HEK293T (cell line): ENCODE data around the gene KARS1.

Experiments used
- CTCF ChIA-PET: fragments of 350-600 bp; formaldehyde crosslinking; extraction: SDS; loops from one replicate; lab custom pipeline; 2021; ENCODE audit warnings: antibody characterized with exemption, inconsistent platforms; lab: Yijun Ruan, JAX
- POLR2A ChIA-PET: fragments of 350-600 bp; formaldehyde crosslinking; extraction: SDS; loops from one replicate; lab custom pipeline; 2020; ENCODE audit warnings: antibody characterized with exemption, inconsistent platforms; lab: Yijun Ruan, JAX
- DNase-seq: peaks from one replicate; pipeline ENCODE4 v3.0.0; 2012; ENCODE audit warnings: mixed read lengths; ENCODE audit errors: extremely low spot score
- ARNT ChIP-seq: fragments of 450-650 bp; IDR thresholded peaks from 2 replicates; pipeline ENCODE4 v1.6.1; 2017; ENCODE audit warnings: mild to moderate bottlenecking
- BHLHE40 ChIP-seq: fragments of 450-650 bp; IDR thresholded peaks from 2 replicates; pipeline ENCODE4 v1.6.1; 2016; ENCODE audit warnings: mild to moderate bottlenecking, moderate library complexity, borderline replicate concordance
- CTBP1 ChIP-seq: fragments of 450-650 bp; IDR thresholded peaks from 2 replicates; pipeline ENCODE4 v1.6.1; 2016; ENCODE audit warnings: borderline replicate concordance
- ELF4 ChIP-seq: fragments of 450-650 bp; IDR thresholded peaks from 2 replicates; pipeline ENCODE4 v1.6.1; 2017; ENCODE audit warnings: antibody characterized with exemption
- FOXA1 ChIP-seq: fragments of 450-650 bp; IDR thresholded peaks from 2 replicates; pipeline ENCODE4 v1.6.1; 2016; ENCODE audit warnings: mild to moderate bottlenecking
- FOXK2 ChIP-seq: fragments of 450-650 bp; IDR thresholded peaks from 2 replicates; pipeline ENCODE4 v1.6.1; 2016; ENCODE audit warnings: mild to moderate bottlenecking
- FOXM1 ChIP-seq: fragments of 450-650 bp; IDR thresholded peaks from 2 replicates; pipeline ENCODE4 v1.6.1; 2017; ENCODE audit warnings: mild to moderate bottlenecking, borderline replicate concordance
- HDGF ChIP-seq: fragments of 450-650 bp; IDR thresholded peaks from 2 replicates; pipeline ENCODE4 v1.6.1; 2017; ENCODE audit warnings: antibody characterized with exemption, borderline replicate concordance
- L3MBTL2 ChIP-seq: fragments of 450-650 bp; conservative IDR thresholded peaks from 2 replicates; pipeline ENCODE4 v1.6.1; 2016; ENCODE audit warnings: mild to moderate bottlenecking
- LEF1 ChIP-seq: fragments of 450-650 bp; IDR thresholded peaks from 2 replicates; pipeline ENCODE4 v1.6.1; 2017; ENCODE audit warnings: mild to moderate bottlenecking, borderline replicate concordance
- NFRKB ChIP-seq: fragments of 450-650 bp; IDR thresholded peaks from 2 replicates; pipeline ENCODE4 v1.6.1; 2016; ENCODE audit warnings: mild to moderate bottlenecking, moderate library complexity
- PKNOX1 ChIP-seq: fragments of 450-650 bp; IDR thresholded peaks from 2 replicates; pipeline ENCODE4 v1.6.1; 2016
- SP1 ChIP-seq: fragments of 450-650 bp; IDR thresholded peaks from 2 replicates; pipeline ENCODE4 v1.6.1; 2017
- SUZ12 ChIP-seq: fragments of 450-650 bp; IDR thresholded peaks from 2 replicates; pipeline ENCODE4 v1.6.1; 2016; ENCODE audit warnings: mild to moderate bottlenecking
- TARDBP ChIP-seq: fragments of 450-650 bp; IDR thresholded peaks from 2 replicates; pipeline ENCODE4 v1.6.1; 2016
- ZNF384 ChIP-seq: fragments of 450-650 bp; IDR thresholded peaks from 2 replicates; pipeline ENCODE4 v1.6.1; 2016

The KARS1 gene

GRCh38 chr16:75622761-75623605 is 24.5 kb downstream of the KARS1 start, which contains the start of gene ADAT1:
Gene ADAT1 (minus strand): TSS chr16:75623281. CDS start chr16:75620799, 2,482 bp downstream.
- ChIA-PET CTCF (interaction anchor here (1.2 kb wide), 2 partner anchors 25 to 141 kb away, joined by 3 read pairs; no protein-coding TSS in a partner anchor), POLR2A (interaction anchor here (0.7 to 1.7 kb wide), 16 partner anchors 9 to 159 kb away, joined by 3 to 32 read pairs (median 3); partner anchors contain the start of genes KARS1, TERF2IP and TMEM231)
- TF ChIP-seq ELF4 (no peak), L3MBTL2 (peak; percentile 95), ZNF384 (peak; percentile 93)
- DNase-seq, result peak; percentile 96

- ChIA-PET CTCF (interaction anchor here (0.6 to 1.4 kb wide), 6 partner anchors 26 to 1841 kb away, joined by 3 to 4 read pairs (median 3); no protein-coding TSS in a partner anchor), POLR2A (no interaction called here)
- peak; percentile 30 for DNase-seq
- TF ChIP-seq ZNF384 (no peak), CTBP1 (no peak), ELF4 (no peak), SP1 (no peak), HDGF (no peak), SUZ12 (no peak), NFRKB (no peak), BHLHE40 (no peak), FOXK2 (no peak)
Observed at GRCh38 chr16:75621170-75621477, 26.3 kb downstream of the KARS1 start.

- TF ChIP-seq TARDBP (no peak), FOXM1 (no peak), L3MBTL2 (no peak), ZNF384 (no peak), HDGF (no peak), BHLHE40 (no peak), CTBP1 (no peak), FOXK2 (no peak), NFRKB (no peak), SP1 (no peak), SUZ12 (no peak), LEF1 (no peak), PKNOX1 (no peak), ELF4 (no peak), ARNT (no peak), FOXA1 (no peak)
- POLR2A ChIA-PET, result no interaction called here
- CTCF ChIA-PET, result interaction anchor here (1.0 to 1.4 kb wide), 2 partner anchors 143 to 156 kb away, joined by 3 to 5 read pairs; partner anchors contain the start of gene TMEM170A
- DNase-seq, result no peak
Observed at GRCh38 chr16:75620326-75621169, 26.9 kb downstream of the KARS1 start.

- ChIA-PET CTCF (no interaction called here), POLR2A (no interaction called here)
- no peak for TF ChIP-seq ARNT
- TF ChIP-seq SUZ12, result no peak
- TF ChIP-seq PKNOX1, result no peak
- no peak for TF ChIP-seq SP1
- no peak for TF ChIP-seq FOXM1
- no peak for TF ChIP-seq FOXA1
- TF ChIP-seq LEF1, result no peak
- no peak for TF ChIP-seq ZNF384
- no peak for DNase-seq
Observed at GRCh38 chr16:75618780-75619179, 28.7 kb downstream of the KARS1 start.

- ChIA-PET CTCF (no interaction called here), POLR2A (no interaction called here)
- TF ChIP-seq FOXK2, result no peak
- TF ChIP-seq ARNT, result no peak
- no peak for TF ChIP-seq HDGF
- no peak for TF ChIP-seq CTBP1
- TF ChIP-seq BHLHE40, result no peak
- no peak for TF ChIP-seq ZNF384
- TF ChIP-seq SP1, result no peak
- no peak for TF ChIP-seq NFRKB
- no peak for TF ChIP-seq LEF1
- no peak for TF ChIP-seq SUZ12
- no peak for TF ChIP-seq L3MBTL2
- TF ChIP-seq PKNOX1, result no peak
- TF ChIP-seq FOXA1, result no peak
- DNase-seq, result no peak
Observed at GRCh38 chr16:75617121-75617520, 30.3 kb downstream of the KARS1 start.

GRCh38 chr16:75616521-75617010 is 30.9 kb downstream of the KARS1 start:
- DNase-seq, result no peak
- POLR2A ChIA-PET, result no interaction called here
- TF ChIP-seq FOXM1, result no peak
- no peak for TF ChIP-seq HDGF
- no peak for TF ChIP-seq SUZ12
- no peak for TF ChIP-seq PKNOX1
- TF ChIP-seq ZNF384, result no peak
- TF ChIP-seq TARDBP, result no peak
- TF ChIP-seq ARNT, result no peak
- TF ChIP-seq ELF4, result no peak
- no peak for TF ChIP-seq FOXA1
- TF ChIP-seq SP1, result no peak
- no peak for TF ChIP-seq L3MBTL2
- TF ChIP-seq BHLHE40, result no peak
- TF ChIP-seq NFRKB, result no peak
- no peak for TF ChIP-seq LEF1
- TF ChIP-seq CTBP1, result no peak
- TF ChIP-seq FOXK2, result no peak
- CTCF ChIA-PET, result no interaction called here
